Kidney (tissue), 14 donors: Measurements from ENCODE around the gene FSHR. TPM values are rescaled to one million over a fixed set of nuclear protein-coding genes. Genes with fewer than 3 reads are reported as not detected.

Experiments used
- DNase-seq, 5 donors: peaks; one replicate each; pipeline ENCODE4 v3.0.0-alpha.2; 2013 to 2020
- FAIRE-seq: peaks from 2 replicates; lab custom pipeline; 2012; peaks lifted over from hg19 to GRCh38; lab: Jason Lieb, UNC
- H3K27ac ChIP-seq, 2 donors: one replicate each; pipeline ENCODE4 v1.7.0; 2013; ENCODE audit warnings: low read depth in 2 of 2, low read length in 2 of 2, inconsistent platforms in 1 of 2
- H3K27me3 ChIP-seq: one replicate; pipeline ENCODE4 v1.7.1; 2013; ENCODE audit warnings: low read length, inconsistent platforms; ENCODE audit not compliant: control insufficient read depth, insufficient read depth
- H3K36me3 ChIP-seq, 3 donors: one replicate each; pipeline versions ENCODE4 v1.7.0 to v1.7.1; 2013; ENCODE audit warnings: low read length in 3 of 3, control low read depth in 1 of 3, inconsistent platforms in 1 of 3; ENCODE audit not compliant: insufficient read depth in 3 of 3, control insufficient read depth in 2 of 3
- H3K4me1 ChIP-seq, 3 donors: one replicate each; pipeline versions ENCODE4 v1.7.0 to v1.7.1; 2013; ENCODE audit warnings: low read length in 3 of 3, inconsistent platforms in 1 of 3, low read depth in 1 of 3; ENCODE audit not compliant: control insufficient read depth in 2 of 3, insufficient read depth in 2 of 3
- H3K4me3 ChIP-seq, 3 donors: one replicate each; pipeline versions ENCODE4 v1.7.0 to v1.8.1; 2013; ENCODE audit warnings: low read length in 3 of 3, control low read depth in 1 of 3, inconsistent platforms in 1 of 3
- H3K9ac ChIP-seq, 3 donors: one replicate each; pipeline versions ENCODE4 v1.7.0 to v1.7.1; 2013; ENCODE audit warnings: low read length in 3 of 3, control low read depth in 1 of 3, inconsistent platforms in 1 of 3
- H3K9me3 ChIP-seq, 3 donors: one replicate each; pipeline versions ENCODE4 v1.7.0 to v1.7.1; 2013; ENCODE audit warnings: low read length in 3 of 3, control low read depth in 1 of 3, inconsistent platforms in 1 of 3; ENCODE audit not compliant: control insufficient read depth in 2 of 3, insufficient read depth in 1 of 3
- intact Hi-C: fragments of 100-400 bp; cut with DNase I; formaldehyde crosslinking; loops from one replicate; pipeline ENCODE4 v1.11.1; 2022
- polyA plus RNA-seq: library from polyadenylated mRNA; stranded (reverse); fragments of 350-450 nt; fragmentation: Illumina TruSeq; extraction: RNeasy Lipid Tissue Mini Kit (QIAGEN cat#74804); gene quantifications from one replicate; pipeline ENCODE4 v1.2.3, GENCODE V29; 2014; ENCODE audit warnings: low read depth, low replicate concordance; ENCODE audit not compliant: insufficient read depth
- total RNA-seq: library from RNA; stranded (reverse); fragmentation: NEBNext Ultra II Directional; extraction: Animal tissue kit (Norgen Biotek cat#: 25700); gene quantifications from one replicate; pipeline ENCODE4 v1.2.1, GENCODE V29; 2021
- TF ChIP-seq, protein P1 (sequence below): IDR thresholded peaks from 3 replicates; pipeline ENCODE4 v1.5.1; 2012; ENCODE audit warnings: mild to moderate bottlenecking, moderate library complexity, borderline replicate concordance; ENCODE audit not compliant: insufficient read depth; ENCODE audit errors: extremely low read depth
- donor health status: control.
- donor health status: control.
- donor health status: control.
- donor health status: control.
- donor health status: control.
- donor health status: DM: yes; HTN: yes; CAD: no.
- donor health status: Normal renal cell carcinoma (clear cell type).

The FSHR gene
- total and polyA plus RNA-seq, 2 donors from 2014 or later, result 0.54 TPM; not detected in 1

DNA sequence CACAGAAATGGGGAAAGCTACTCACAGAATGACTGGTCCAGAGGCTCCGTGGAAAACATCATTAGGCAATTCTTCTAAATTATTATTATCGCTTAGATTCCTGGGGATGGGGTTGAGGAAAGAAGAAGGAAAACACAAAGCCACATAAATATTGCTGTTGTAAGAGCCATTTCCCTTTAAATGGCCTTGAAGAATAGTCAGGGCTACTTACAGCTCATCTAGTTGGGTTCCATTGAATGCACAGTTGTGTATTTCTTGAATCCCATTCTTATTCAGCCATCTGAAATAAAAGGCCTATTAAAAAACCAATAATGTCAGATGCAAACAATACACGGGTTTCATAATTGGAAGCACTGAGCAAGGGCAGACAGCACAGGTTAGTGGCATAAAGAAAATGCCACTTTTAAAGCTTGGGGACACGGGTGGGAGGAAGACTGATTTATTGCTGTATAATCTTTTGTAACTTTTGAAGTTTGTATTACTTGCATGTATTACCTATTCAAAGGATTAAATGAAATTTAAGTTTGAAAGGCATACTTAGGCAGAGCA, 171.4 kb downstream of the FSHR start:
- no peak overlapping the region for H3K9ac ChIP-seq
- H3K27me3 ChIP-seq, result no peaks in the 10 kb centered on the region
- no peak overlapping the region for H3K27ac ChIP-seq
- DNase-seq, result no peak
- H3K4me3 ChIP-seq, result no peak overlapping the region
- H3K9me3 ChIP-seq, result no peaks in the 10 kb centered on the region
- intact Hi-C loops, result no loop called here
- no peaks in the 10 kb centered on the region for H3K4me1 ChIP-seq
- FAIRE-seq, result no peak
- H3K36me3 ChIP-seq, result no peaks in the 10 kb centered on the region
- TF ChIP-seq, protein P1, sequence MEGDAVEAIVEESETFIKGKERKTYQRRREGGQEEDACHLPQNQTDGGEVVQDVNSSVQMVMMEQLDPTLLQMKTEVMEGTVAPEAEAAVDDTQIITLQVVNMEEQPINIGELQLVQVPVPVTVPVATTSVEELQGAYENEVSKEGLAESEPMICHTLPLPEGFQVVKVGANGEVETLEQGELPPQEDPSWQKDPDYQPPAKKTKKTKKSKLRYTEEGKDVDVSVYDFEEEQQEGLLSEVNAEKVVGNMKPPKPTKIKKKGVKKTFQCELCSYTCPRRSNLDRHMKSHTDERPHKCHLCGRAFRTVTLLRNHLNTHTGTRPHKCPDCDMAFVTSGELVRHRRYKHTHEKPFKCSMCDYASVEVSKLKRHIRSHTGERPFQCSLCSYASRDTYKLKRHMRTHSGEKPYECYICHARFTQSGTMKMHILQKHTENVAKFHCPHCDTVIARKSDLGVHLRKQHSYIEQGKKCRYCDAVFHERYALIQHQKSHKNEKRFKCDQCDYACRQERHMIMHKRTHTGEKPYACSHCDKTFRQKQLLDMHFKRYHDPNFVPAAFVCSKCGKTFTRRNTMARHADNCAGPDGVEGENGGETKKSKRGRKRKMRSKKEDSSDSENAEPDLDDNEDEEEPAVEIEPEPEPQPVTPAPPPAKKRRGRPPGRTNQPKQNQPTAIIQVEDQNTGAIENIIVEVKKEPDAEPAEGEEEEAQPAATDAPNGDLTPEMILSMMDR, result no peak

DNA sequence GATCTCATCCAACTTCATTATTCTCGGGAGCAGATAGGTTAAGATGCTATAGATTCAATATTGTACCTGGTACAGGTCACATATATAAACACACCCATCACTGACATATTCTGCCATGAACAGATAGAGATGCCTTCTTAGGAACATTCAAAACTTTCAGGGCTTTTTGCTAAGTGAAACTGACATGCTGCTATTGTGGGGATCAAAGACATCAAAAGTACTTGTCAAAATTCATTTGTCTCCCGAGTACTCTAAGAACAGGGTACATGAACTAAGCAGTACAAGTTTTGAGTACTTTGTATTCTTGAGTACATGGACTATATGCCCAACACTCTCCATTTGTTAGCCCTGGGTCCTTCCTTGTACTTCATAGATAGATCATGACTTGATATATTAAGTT, 173.5 kb downstream of the FSHR start:
- Histone ChIP-seq H3K4me3 (no peak overlapping the region), H3K4me1 (no peaks in the 10 kb centered on the region), H3K27me3 (no peaks in the 10 kb centered on the region), H3K27ac (no peak overlapping the region), H3K9me3 (no peaks in the 10 kb centered on the region), H3K9ac (no peak overlapping the region), H3K36me3 (no peaks in the 10 kb centered on the region)
- FAIRE-seq, result no peak
- intact Hi-C loops, result no loop called here
- DNase-seq, result no peak
- TF ChIP-seq, protein P1, result no peak

DNA sequence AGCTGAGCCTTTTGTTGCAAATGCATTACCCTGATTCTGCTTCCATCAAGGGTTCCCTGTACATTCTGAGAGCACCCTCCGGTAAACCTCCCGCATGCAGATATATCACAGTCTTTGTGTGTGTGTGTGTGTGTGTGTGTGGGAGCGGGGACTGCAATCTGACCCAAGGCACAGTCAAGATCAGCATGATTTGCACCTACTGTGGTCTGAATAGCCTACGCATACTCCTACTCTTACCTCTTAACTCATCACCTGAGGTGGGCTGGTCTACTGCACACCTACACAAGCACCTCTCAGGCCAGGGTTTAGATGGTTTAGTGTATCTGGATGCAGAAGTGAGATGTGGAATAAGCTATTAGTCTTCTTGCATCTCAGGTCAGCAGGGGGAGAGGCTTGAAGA, 174.6 kb downstream of the FSHR start:
- H3K9ac ChIP-seq, result no peak overlapping the region
- FAIRE-seq (no peak), DNase-seq (no peak)
- no peak overlapping the region for H3K27ac ChIP-seq
- TF ChIP-seq, protein P1, result no peak
- no peaks in the 10 kb centered on the region for H3K4me1 ChIP-seq
- H3K27me3 ChIP-seq, result no peaks in the 10 kb centered on the region
- no peaks in the 10 kb centered on the region for H3K9me3 ChIP-seq
- no peaks in the 10 kb centered on the region for H3K36me3 ChIP-seq
- intact Hi-C loops, result no loop called here
- H3K4me3 ChIP-seq, result no peak overlapping the region

DNA sequence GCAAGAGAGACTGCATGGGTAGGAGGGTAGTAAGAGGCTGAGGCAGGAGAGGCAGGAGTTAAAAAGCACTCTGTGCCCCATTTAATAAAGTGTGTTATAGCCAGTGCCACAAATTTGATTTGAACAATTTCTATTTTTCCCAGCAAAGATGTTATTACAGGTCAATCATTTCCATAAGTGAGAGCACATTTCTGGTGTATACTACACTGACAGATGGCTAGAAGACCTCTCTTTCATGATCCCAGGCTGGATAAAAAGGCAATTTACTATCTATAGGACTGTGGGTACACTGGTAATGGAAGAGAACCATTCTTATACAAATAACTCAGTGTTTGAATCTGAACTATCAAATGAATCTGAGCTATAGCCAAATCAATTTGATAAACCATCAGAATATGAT, 176.2 kb downstream of the FSHR start:
- no peaks in the 10 kb centered on the region for H3K27me3 ChIP-seq
- no peak overlapping the region for H3K27ac ChIP-seq
- DNase-seq, result no peak
- no peaks in the 10 kb centered on the region for H3K36me3 ChIP-seq
- TF ChIP-seq, protein P1, result no peak
- no peaks in the 10 kb centered on the region for H3K4me1 ChIP-seq
- no peak overlapping the region for H3K4me3 ChIP-seq
- H3K9me3 ChIP-seq, result no peaks in the 10 kb centered on the region
- intact Hi-C loops, result no loop called here
- H3K9ac ChIP-seq, result no peak overlapping the region
- no peak for FAIRE-seq
